Measurements from ENCODE around the gene RLF.

The RLF gene

DNA sequence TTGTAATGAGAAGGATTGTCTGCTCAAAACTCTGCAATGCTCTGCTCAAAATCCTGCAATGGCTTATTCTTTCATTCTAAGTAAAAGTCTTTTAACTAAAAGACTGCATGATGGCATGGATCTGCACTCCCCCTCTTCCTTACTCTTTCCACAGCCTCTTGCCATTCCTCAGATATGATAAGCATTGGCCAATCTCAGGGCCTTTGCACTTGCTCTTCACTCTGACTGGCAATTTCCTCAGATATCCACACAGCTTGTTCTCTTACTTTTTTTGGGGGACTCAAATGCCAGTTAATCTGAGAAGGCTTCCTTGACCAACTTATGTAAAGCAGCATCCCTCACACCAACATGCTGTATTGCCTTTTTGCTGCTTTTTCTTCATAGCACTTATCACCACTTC, 94.0 kb downstream of the RLF start:
- no peak for TF ChIP-seq ZFX (IDR thresholded peaks at IDR 0.05)
- TF ChIP-seq, protein P1, sequence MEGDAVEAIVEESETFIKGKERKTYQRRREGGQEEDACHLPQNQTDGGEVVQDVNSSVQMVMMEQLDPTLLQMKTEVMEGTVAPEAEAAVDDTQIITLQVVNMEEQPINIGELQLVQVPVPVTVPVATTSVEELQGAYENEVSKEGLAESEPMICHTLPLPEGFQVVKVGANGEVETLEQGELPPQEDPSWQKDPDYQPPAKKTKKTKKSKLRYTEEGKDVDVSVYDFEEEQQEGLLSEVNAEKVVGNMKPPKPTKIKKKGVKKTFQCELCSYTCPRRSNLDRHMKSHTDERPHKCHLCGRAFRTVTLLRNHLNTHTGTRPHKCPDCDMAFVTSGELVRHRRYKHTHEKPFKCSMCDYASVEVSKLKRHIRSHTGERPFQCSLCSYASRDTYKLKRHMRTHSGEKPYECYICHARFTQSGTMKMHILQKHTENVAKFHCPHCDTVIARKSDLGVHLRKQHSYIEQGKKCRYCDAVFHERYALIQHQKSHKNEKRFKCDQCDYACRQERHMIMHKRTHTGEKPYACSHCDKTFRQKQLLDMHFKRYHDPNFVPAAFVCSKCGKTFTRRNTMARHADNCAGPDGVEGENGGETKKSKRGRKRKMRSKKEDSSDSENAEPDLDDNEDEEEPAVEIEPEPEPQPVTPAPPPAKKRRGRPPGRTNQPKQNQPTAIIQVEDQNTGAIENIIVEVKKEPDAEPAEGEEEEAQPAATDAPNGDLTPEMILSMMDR (conservative IDR thresholded peaks at IDR 0.05): no peak

DNA sequence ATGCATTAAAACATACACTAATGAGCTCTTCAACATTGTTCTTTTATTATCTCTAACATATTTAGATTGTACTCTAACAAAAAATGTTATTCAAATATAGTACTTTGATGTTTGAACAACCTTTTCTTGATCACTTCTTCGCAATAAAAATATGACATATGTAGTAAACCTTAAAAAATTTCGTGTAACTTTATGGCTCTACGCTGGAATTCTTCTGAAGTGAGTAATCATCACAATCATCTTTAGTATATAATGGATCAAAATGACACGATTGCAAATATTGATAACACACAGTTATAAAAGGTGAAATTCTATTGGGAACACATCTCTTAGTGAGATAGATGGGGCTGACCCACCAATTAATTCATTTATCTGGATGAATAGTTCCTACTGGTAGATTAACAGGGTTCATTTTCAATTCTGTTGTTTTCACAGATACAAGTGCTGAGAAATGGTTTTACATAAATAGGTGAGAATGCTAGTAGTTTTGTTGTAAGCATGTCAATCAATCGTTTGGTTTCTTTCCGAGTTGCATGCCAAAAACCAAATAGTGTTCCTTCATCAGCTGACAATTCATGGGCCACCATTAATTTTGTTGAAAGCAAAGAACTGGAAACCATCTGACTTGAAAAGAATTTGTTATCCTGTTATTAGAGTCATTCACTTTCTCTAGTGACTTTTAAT, 95.4 kb downstream of the RLF start:
- TF ChIP-seq, protein P1 (conservative IDR thresholded peaks at IDR 0.05): no peak
- TF ChIP-seq ZFX (IDR thresholded peaks at IDR 0.05): no peak
- no peak overlapping the region for H3K27ac ChIP-seq

More for the DNA sequence above, 94.0 kb downstream of the RLF start:
- no peak overlapping the region for H3K27ac ChIP-seq

DNA sequence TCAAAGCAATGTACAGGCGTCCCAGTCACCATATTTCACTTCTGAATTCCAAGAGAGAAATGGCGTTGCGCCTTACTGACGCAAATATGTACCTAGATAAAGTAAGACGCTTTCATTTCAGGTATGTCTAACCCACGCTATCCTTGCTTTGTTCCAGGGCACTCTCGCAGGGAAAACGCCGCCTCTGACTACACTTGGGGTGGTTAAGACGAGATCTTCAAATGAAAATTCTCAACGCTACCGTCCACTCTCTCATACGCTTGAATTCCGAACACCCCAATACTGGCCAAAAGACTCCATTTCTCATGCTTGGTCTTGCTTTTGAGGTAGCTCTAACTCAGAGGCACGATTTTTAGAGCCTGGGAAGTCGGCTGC, 96.1 kb downstream of the RLF start:
- no peak for TF ChIP-seq ZFX (IDR thresholded peaks at IDR 0.05)
- TF ChIP-seq, protein P1 (conservative IDR thresholded peaks at IDR 0.05): no peak
- H3K27ac ChIP-seq: peak overlapping the region; percentile 87

DNA sequence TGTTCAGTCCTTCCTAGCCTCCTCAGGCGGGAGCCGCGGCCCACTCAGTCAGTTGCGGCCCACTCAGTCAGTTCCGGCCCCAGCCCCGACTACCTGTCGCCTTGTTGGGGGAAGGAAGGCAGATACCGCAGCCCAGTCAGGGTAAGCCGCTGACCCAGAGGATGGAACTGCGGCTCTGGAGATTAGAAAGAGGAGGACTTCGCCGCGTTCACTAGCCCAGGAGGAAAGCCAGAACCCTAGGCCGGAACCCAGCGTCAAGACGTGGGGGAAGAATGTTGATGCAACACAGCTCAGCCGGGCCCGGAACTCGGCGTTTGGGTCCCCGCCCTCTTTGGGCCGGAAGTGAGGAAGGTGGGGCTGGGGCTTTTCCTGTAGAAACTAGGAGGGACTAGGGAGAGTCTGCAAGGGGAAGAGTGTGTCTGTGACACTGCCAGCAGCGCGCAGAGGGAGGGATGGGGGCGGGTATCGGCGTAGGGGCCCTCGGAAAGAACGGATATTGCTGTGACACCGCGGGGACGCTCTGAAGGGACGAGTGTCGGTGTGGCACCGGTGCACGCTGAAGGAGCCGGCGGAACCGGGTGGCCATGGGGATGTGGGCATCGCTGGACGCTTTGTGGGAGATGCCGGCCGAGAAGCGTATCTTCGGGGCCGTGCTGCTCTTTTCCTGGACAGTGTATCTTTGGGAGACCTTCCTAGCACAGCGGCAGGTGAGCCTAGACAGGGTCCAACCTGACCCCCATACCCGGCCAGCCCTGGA, 96.7 kb downstream of the RLF start, which contains the start of gene ZMPSTE24:
Gene ZMPSTE24, plus strand, starts transcription at position 549 of the 757 bp plus-strand sequence. Its CDS starts 36 bp downstream, at position 585.
- TF ChIP-seq, protein P1 (conservative IDR thresholded peaks at IDR 0.05): no peak
- peak; percentile 99 for TF ChIP-seq ZFX (IDR thresholded peaks at IDR 0.05)
- peak within 1 kb of the TSS; percentile 87 for H3K27ac ChIP-seq

DNA sequence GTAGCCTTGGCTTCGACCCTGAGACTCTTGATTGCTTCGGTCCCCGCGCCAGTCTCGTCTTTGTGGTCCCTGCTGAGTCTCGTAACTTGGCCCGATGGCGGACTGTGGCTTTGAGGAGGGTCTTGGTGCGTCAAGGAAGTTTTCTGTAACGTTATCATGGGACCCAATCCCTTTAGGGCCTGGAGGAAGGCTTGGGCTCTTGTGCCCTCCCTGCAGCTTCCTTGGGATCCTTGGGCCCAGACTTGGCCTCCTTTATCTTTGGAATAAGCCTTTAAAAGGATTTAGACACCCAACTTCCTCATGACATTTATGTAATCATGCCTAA, 97.2 kb downstream of the RLF start:
- TF ChIP-seq, protein P1 (conservative IDR thresholded peaks at IDR 0.05): no peak
- no peak for TF ChIP-seq ZFX (IDR thresholded peaks at IDR 0.05)
- H3K27ac ChIP-seq: peak overlapping the region; percentile 87

DNA sequence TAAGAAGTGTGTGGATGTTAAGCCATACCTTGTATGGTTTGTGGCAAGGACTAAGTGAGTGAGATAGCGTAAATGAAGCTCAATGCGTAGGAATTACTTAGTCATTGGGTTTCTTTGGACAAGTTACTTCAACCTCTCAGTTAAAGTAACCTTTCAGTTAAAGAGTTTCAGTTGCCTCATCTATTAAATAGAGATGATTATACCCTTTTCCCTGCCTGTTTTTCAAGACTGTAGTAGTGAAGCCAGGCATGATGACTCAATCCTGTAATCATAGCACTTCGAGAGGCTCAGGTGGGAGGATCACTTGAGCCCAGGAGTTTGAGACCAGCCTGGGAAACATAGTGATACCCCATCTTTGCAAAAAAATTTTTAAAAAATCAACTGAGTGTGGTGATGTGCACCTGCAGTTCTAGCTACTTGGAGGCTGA, 103.2 kb downstream of the RLF start:
- H3K27ac ChIP-seq: no peak overlapping the region
- TF ChIP-seq, protein P1 (conservative IDR thresholded peaks at IDR 0.05): no peak
- TF ChIP-seq ZFX (IDR thresholded peaks at IDR 0.05): no peak

DNA sequence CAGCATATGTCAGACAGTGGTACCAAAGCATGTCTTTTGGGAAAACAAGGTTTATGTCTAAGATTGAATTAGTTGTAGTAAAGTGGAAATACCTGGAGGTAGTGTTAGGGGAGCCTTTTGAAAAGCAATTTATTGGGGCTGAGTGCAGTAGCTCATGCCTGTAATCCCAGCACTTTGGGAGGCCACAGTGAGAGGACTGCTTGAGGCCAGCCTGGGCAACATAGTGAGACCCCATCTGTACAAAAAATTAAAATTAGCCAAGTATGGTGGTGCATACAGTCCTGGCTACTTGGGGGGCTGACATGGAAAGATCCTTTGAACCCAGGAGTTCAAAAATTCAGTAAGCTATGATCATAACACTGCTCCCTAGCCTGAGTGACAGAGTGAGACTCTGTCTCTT, 104.1 kb downstream of the RLF start:
- no peak overlapping the region for H3K27ac ChIP-seq
- TF ChIP-seq, protein P1 (conservative IDR thresholded peaks at IDR 0.05): no peak
- no peak for TF ChIP-seq ZFX (IDR thresholded peaks at IDR 0.05)

Data from C4-2B (cell line).